Panc1 (cell line): ENCODE data around the gene EME1. TPM values are rescaled to one million over a fixed set of nuclear protein-coding genes. Genes with fewer than 3 reads are reported as not detected.
"Not testable (repeated sequence)": the region's sequence is repeated elsewhere in the genome, so short reads cannot be mapped to it uniquely, and the experiment has no call there.

ENCODE experiments used
- ATAC-seq: fragments of 200-7000 bp; cut with Tn5 transposase; 2 replicates; pipeline ENCODE4 v1.9.1; 2020; ENCODE audit warnings: mild to moderate bottlenecking, moderate library complexity
- BruUV-seq: library from RNA; stranded (reverse); fragments of 400-500 nt; replicated peaks from 2 replicates; lab custom pipeline; 2021; lab: Mats Ljungman, UMichigan
- CTCF ChIA-PET: fragments of 300-600 bp; sonication (Branson Sonifier 250); formaldehyde crosslinking; loops from one replicate; lab custom pipeline; 2022; ENCODE audit warnings: antibody characterized with exemption; lab: Charles Lee
- POLR2A ChIA-PET: fragments of 300-600 bp; sonication (Branson Sonifier 250); formaldehyde crosslinking; loops from one replicate; lab custom pipeline; 2022; ENCODE audit warnings: antibody characterized with exemption; lab: Charles Lee
- DNase-seq: peaks from one replicate; pipeline ENCODE4 v3.0.0-alpha.2; 2010; ENCODE audit warnings: low read depth, low spot score
- H3K27ac ChIP-seq: 2 replicates; pipeline ENCODE4 v1.5.1; 2011; ENCODE audit warnings: mild to moderate bottlenecking, low read length, inconsistent platforms
- H3K27me3 ChIP-seq: fragments of 200-500 bp; sonication (Bioruptor generic); 2 replicates; pipeline ENCODE4 v1.6.0; 2014; ENCODE audit warnings: low read length, inconsistent platforms; ENCODE audit not compliant: control insufficient read depth, insufficient read depth
- H3K36me3 ChIP-seq: fragments of 200-500 bp; sonication (Bioruptor generic); 2 replicates; pipeline ENCODE4 v1.5.1; 2014; ENCODE audit warnings: inconsistent platforms, mild to moderate bottlenecking, low read length, moderate library complexity; ENCODE audit not compliant: control insufficient read depth, insufficient read depth
- H3K4me1 ChIP-seq: 2 replicates; pipeline ENCODE4 v1.5.1; 2011; ENCODE audit warnings: inconsistent platforms, mild to moderate bottlenecking, low read length, moderate library complexity; ENCODE audit not compliant: control insufficient read depth, insufficient read depth
- H3K4me3 ChIP-seq, 2 experiments: 2 replicates each; pipeline ENCODE4 v1.5.1; 2011 to 2012; ENCODE audit warnings: low read depth in 2 of 2, low read length in 2 of 2, mild to moderate bottlenecking in 2 of 2, inconsistent platforms in 1 of 2, moderate library complexity in 1 of 2
- H3K9me3 ChIP-seq: fragments of 200-500 bp; sonication (Bioruptor generic); 2 replicates; pipeline ENCODE4 v1.5.1; 2014; ENCODE audit warnings: low read depth, mild to moderate bottlenecking, inconsistent platforms, low read length, moderate library complexity; ENCODE audit not compliant: control insufficient read depth, insufficient read depth
- POLR2AphosphoS5 ChIP-seq: IDR thresholded peaks from 2 replicates; pipeline ENCODE4 v1.6.1; 2012; ENCODE audit warnings: mild to moderate bottlenecking, low read depth, low read length, moderate library complexity
- SIN3A ChIP-seq: IDR thresholded peaks from 2 replicates; pipeline ENCODE4 v1.6.1; 2012; ENCODE audit warnings: low read depth, mild to moderate bottlenecking, low read length, moderate library complexity, borderline replicate concordance; ENCODE audit not compliant: insufficient read depth
- TCF7L2 ChIP-seq: IDR thresholded peaks from 2 replicates; pipeline ENCODE4 v1.6.1; 2011; ENCODE audit warnings: mild to moderate bottlenecking, low read depth, low read length, inconsistent platforms
- in situ Hi-C: cut with HindIII; loops from 2 replicates; pipeline ENCODE4 v1.10.0; 2016; ENCODE audit warnings: low sequenced_read_pairs, low pct_unique_long_range_greater_than_20kb
- intact Hi-C: fragments of 100-400 bp; cut with micrococcal nuclease; formaldehyde crosslinking; loops from one replicate; pipeline ENCODE4 v1.10.0; 2022; ENCODE audit not compliant: unreplicated experiment
- total RNA-seq: library from RNA; stranded (reverse); gene quantifications from one replicate; pipeline ENCODE4 v1.2.1, GENCODE V29; 2021; ENCODE audit not compliant: unreplicated experiment
- TF ChIP-seq, protein P1 (sequence below), 2 experiments: IDR thresholded peaks; 2 replicates each; pipeline ENCODE4 v1.6.1; 2011 to 2012; ENCODE audit warnings: low read depth in 2 of 2, control low read depth in 1 of 2, low read length in 1 of 2, mild to moderate bottlenecking in 1 of 2, moderate library complexity in 1 of 2; ENCODE audit not compliant: insufficient read depth in 1 of 2
- TF ChIP-seq, protein P2 (sequence below): fragments of 450-650 bp; IDR thresholded peaks from 2 replicates; pipeline ENCODE4 v1.5.1; 2017; ENCODE audit warnings: mild to moderate bottlenecking

The EME1 gene
- total RNA-seq, 1 experiment from 2014 or later = 15.3 TPM

DNA sequence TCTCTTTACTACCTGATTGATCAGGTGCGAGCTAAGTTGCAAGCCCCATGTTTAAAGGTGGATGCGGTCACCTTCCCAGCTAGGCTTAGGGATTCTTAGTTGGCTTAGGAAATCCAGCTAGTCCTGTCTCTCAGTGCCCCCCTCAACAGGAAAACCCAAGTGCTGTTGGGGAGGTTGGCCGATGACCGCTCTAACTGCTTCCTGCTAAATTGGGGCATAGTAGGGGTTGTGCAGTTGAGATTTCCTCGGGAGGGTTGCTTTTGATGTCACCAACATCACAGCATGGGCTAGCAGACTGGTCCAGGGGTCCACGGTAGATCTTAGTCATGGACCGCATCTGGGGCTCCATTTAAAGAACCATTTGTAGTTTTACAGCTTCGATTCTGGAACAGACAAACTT, 26.6 kb downstream of the EME1 start:
- ATAC-seq, H3K27ac ChIP-seq, BruUV-seq, intact Hi-C loops, POLR2A ChIA-PET, H3K27me3 ChIP-seq, H3K4me3 ChIP-seq, H3K9me3 ChIP-seq, DNase-seq, CTCF ChIA-PET, in situ Hi-C loops: not testable (repeated sequence)
- peaks cover 14% of the 10 kb centered on the region; the same call in 1 of the 2 replicates for H3K4me1 ChIP-seq
- peaks cover 17% of the 10 kb centered on the region for H3K36me3 ChIP-seq

DNA sequence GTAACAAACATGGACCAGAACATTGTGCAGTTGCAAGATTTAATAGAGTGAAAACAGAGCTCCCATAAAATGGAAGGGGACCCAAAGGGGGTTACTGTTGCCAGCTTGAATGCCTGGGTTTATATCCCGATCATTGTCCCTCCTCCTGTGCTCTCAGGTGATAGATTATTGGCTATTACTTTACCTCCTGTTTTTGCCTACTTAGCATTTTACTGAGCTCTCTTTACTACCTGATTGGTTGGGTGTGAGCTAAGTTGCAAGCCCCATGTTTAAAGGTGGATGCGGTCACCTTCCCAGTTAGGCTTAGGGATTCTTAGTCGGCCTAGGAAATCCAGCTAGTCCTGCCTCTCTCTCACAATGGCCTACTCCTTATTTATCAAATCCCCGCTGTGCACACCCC, 32.3 kb downstream of the EME1 start:
- H3K9me3 ChIP-seq, H3K4me3 ChIP-seq, H3K27me3 ChIP-seq, H3K36me3 ChIP-seq, H3K27ac ChIP-seq, H3K4me1 ChIP-seq, in situ Hi-C loops, CTCF ChIA-PET, BruUV-seq, intact Hi-C loops, ATAC-seq, DNase-seq: not testable (repeated sequence)
- POLR2A ChIA-PET = interaction anchor here (0.6 kb wide), 1 partner anchor 49 kb away, joined by 9 read pairs; no protein-coding TSS in a partner anchor

DNA sequence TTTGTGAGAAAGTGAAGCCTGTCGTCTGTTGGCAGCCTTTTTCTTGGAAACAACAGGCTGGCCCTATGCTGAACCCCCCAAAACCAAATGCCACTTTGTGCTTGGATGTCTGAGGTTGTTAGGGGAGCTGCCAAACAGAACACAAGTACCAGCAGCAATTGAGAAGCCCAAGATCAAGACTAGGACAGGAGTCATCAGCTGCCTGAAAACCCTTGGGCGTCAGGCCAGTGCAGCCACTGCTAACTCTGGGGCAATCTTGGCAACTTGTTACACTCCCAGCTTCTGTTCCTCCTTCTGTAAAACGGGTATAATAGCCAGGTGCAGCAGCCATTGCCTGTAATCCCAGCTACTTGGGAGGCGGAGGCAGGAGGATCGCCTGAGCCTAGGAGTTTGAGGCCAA, 33.5 kb downstream of the EME1 start:
- Histone ChIP-seq H3K27me3 (no peaks in the 10 kb centered on the region), H3K4me3 (no peak overlapping the region), H3K36me3 (no peaks in the 10 kb centered on the region), H3K27ac (no peak overlapping the region), H3K4me1 (no peaks in the 10 kb centered on the region), H3K9me3 (no peaks in the 10 kb centered on the region)
- no TSS peak for BruUV-seq
- ATAC-seq = peak; percentile 48; the same call in 1 of the 2 replicates
- in situ Hi-C loops = no loop called here
- TF ChIP-seq, protein P1, sequence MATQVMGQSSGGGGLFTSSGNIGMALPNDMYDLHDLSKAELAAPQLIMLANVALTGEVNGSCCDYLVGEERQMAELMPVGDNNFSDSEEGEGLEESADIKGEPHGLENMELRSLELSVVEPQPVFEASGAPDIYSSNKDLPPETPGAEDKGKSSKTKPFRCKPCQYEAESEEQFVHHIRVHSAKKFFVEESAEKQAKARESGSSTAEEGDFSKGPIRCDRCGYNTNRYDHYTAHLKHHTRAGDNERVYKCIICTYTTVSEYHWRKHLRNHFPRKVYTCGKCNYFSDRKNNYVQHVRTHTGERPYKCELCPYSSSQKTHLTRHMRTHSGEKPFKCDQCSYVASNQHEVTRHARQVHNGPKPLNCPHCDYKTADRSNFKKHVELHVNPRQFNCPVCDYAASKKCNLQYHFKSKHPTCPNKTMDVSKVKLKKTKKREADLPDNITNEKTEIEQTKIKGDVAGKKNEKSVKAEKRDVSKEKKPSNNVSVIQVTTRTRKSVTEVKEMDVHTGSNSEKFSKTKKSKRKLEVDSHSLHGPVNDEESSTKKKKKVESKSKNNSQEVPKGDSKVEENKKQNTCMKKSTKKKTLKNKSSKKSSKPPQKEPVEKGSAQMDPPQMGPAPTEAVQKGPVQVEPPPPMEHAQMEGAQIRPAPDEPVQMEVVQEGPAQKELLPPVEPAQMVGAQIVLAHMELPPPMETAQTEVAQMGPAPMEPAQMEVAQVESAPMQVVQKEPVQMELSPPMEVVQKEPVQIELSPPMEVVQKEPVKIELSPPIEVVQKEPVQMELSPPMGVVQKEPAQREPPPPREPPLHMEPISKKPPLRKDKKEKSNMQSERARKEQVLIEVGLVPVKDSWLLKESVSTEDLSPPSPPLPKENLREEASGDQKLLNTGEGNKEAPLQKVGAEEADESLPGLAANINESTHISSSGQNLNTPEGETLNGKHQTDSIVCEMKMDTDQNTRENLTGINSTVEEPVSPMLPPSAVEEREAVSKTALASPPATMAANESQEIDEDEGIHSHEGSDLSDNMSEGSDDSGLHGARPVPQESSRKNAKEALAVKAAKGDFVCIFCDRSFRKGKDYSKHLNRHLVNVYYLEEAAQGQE (IDR thresholded peaks at IDR 0.05; ENCODE audit: insufficient read depth in 1 of 2, low read depth in 2 of 2, low read length in 1 of 2) = no peak
- TF ChIP-seq TCF7L2 (no peak), SIN3A (no peak), POLR2AphosphoS5 (no peak)
- TF ChIP-seq, protein P2, sequence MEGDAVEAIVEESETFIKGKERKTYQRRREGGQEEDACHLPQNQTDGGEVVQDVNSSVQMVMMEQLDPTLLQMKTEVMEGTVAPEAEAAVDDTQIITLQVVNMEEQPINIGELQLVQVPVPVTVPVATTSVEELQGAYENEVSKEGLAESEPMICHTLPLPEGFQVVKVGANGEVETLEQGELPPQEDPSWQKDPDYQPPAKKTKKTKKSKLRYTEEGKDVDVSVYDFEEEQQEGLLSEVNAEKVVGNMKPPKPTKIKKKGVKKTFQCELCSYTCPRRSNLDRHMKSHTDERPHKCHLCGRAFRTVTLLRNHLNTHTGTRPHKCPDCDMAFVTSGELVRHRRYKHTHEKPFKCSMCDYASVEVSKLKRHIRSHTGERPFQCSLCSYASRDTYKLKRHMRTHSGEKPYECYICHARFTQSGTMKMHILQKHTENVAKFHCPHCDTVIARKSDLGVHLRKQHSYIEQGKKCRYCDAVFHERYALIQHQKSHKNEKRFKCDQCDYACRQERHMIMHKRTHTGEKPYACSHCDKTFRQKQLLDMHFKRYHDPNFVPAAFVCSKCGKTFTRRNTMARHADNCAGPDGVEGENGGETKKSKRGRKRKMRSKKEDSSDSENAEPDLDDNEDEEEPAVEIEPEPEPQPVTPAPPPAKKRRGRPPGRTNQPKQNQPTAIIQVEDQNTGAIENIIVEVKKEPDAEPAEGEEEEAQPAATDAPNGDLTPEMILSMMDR = no peak
- intact Hi-C loops = no loop called here
- POLR2A ChIA-PET = no interaction called here
- DNase-seq = no peak
- CTCF ChIA-PET = interaction anchor here (1.2 kb wide), 1 partner anchor 9 kb away, joined by 4 read pairs; the partner anchor contains the start of gene LRRC59
